Body of pancreas (tissue), 4 donors: ENCODE results near the gene DHRS12. TPM values are rescaled to one million over a fixed set of nuclear protein-coding genes. Genes with fewer than 3 reads are reported as not detected.

Experiments used
- ATAC-seq: fragments of 150-250 bp; one replicate; pipeline ENCODE4 v1.9.1; 2016
- DNase-seq, 4 donors: peaks; one replicate each; pipeline ENCODE4 v3.0.0-alpha.2; 2019
- H3K27ac ChIP-seq, 4 donors: fragments of 200-600 bp; sonication (generic); 1 replicate in 3 of 4; 2 replicates in 1 of 4; pipeline versions ENCODE4 v1.5.1 to v1.6.1; 2016 to 2019; ENCODE audit warnings: mild to moderate bottlenecking in 1 of 4, mixed read lengths in 1 of 4, moderate library complexity in 1 of 4
- H3K27me3 ChIP-seq, 2 donors: fragments of 200-600 bp; sonication (generic); one replicate each; pipeline ENCODE4 v1.6.0; 2016; ENCODE audit warnings: mild to moderate bottlenecking in 1 of 2
- H3K36me3 ChIP-seq, 2 donors: fragments of 200-600 bp; sonication (generic); replicated peaks in 1 of 2; 2 replicates each; pipeline ENCODE4 v1.5.1; 2016; ENCODE audit warnings: low read depth in 2 of 2; ENCODE audit not compliant: insufficient read depth in 1 of 2
- H3K4me1 ChIP-seq: fragments of 200-600 bp; sonication (generic); one replicate; pipeline ENCODE4 v1.6.0; 2016
- H3K4me3 ChIP-seq, 2 donors: fragments of 200-600 bp; sonication (generic); 1 replicate in 1 of 2; 2 replicates in 1 of 2; pipeline ENCODE4 v1.5.1; 2016 to 2019
- H3K9me3 ChIP-seq, 3 donors: fragments of 200-600 bp; sonication (generic); 1 replicate in 2 of 3; 2 replicates in 1 of 3; pipeline ENCODE4 v1.5.1; 2016
- POLR2A ChIP-seq, 3 donors: fragments of 450-650 bp; IDR thresholded peaks; one replicate each; pipeline ENCODE4 v1.6.1; 2016; ENCODE audit warnings: antibody characterized with exemption in 3 of 3, mild to moderate bottlenecking in 2 of 3
- WGBS, 2 donors: methylation state at CpG; one replicate each; pipeline ENCODE4 v1.1.5; 2017; 5-methylcytosine and 5-hydroxymethylcytosine counted together
- intact Hi-C: fragments of 100-400 bp; cut with DNase I; formaldehyde crosslinking; loops from one replicate; pipeline ENCODE4 v1.15.1; 2023
- total RNA-seq, 2 donors: library from RNA; depleted of rRNA; stranded (reverse); fragments of >200 nt; gene quantifications; one replicate each; pipeline ENCODE4 v1.1.0, GENCODE V29; 2016
- TF ChIP-seq, protein P1 (sequence below), 7 experiments: fragments of 450-650 bp in 4 of 7; fragments of 200-600 bp in 3 of 7; sonication (generic) in 3 of 7; IDR thresholded peaks; one replicate each; pipeline ENCODE4 v1.5.1; 2016 to 2019; ENCODE audit warnings: antibody characterized with exemption in 7 of 7

The DHRS12 gene
- total RNA-seq, 2 donors from 2014 or later: 4.0 to 38.7 TPM

DNA sequence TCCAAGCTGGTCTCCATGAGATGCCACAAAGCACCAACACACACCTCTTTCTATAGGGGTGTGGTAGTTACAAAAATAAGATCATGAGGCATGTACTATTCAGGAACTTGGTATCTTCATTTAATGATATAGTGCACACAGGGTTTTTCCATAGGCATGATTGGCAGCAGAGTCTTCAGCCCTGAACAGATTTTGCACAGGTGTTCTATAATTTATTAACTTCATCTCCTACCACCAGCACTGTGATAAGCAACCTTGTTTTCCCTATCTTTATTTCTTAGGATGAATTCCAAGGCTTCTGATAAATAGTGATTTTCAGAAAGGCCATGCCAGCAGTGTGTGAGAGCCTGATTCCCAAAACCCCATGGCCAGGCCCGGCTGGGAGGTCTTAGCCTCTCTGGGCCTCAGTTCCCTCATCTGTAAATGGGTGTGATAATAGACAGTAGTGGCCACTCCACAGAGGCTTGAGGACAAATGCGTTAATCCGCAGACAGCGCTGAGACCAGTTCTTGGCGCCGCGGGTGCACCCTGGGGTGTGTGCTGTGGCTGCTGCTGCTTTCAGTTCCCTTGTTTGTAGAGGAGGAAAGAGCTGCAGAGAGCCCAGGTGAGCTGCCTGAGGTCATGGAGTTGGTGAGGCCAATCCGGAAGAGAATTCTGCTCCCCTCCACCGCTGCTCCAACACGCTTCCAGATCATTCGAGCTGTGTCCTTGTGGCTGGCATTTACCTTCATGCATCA lies 33.1 kb downstream of the DHRS12 start:
- peak; percentile 69 for ATAC-seq
- H3K27ac ChIP-seq: peak overlapping the region; percentile 90 to 98 (median 97)
- no peaks in the 10 kb centered on the region for H3K27me3 ChIP-seq
- peaks cover 68% of the 10 kb centered on the region for H3K4me1 ChIP-seq
- H3K9me3 ChIP-seq: no peaks in the 10 kb centered on the region
- TF ChIP-seq POLR2A (IDR thresholded peaks at IDR 0.05): peak; percentile 12 to 69 (median 66)
- TF ChIP-seq, protein P1, sequence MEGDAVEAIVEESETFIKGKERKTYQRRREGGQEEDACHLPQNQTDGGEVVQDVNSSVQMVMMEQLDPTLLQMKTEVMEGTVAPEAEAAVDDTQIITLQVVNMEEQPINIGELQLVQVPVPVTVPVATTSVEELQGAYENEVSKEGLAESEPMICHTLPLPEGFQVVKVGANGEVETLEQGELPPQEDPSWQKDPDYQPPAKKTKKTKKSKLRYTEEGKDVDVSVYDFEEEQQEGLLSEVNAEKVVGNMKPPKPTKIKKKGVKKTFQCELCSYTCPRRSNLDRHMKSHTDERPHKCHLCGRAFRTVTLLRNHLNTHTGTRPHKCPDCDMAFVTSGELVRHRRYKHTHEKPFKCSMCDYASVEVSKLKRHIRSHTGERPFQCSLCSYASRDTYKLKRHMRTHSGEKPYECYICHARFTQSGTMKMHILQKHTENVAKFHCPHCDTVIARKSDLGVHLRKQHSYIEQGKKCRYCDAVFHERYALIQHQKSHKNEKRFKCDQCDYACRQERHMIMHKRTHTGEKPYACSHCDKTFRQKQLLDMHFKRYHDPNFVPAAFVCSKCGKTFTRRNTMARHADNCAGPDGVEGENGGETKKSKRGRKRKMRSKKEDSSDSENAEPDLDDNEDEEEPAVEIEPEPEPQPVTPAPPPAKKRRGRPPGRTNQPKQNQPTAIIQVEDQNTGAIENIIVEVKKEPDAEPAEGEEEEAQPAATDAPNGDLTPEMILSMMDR (IDR thresholded peaks at IDR 0.05): no peak
- intact Hi-C loops: no loop called here
- no peak overlapping the region for H3K4me3 ChIP-seq
- H3K36me3 ChIP-seq: no peaks in the 10 kb centered on the region
- 17 to 26% methylated on average over 11 of the region's 11 CpGs for WGBS, 2 donors
- DNase-seq: peak; percentile 52 to 79 (median 76)

DNA sequence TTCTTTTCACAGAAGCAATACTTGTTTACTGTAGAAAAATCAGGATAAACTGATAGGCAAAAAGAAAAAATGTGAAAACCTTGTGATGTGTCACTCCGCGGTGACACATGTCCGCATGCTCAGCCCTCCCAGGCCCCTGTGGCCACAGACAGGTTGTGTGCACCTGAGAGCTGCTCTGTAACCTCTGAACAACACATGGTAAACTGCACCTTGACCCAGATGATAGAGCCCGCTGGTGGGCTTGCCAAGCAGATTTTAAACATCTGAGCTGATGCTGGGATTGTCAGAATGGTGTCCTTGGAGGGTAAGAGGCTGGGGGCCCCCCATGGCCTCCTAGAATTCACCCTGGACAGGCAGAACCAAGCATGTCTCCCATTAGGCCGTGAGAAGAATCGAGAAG lies 33.8 kb downstream of the DHRS12 start:
- ATAC-seq: peak; percentile 30
- Histone ChIP-seq H3K36me3 (no peaks in the 10 kb centered on the region), H3K4me1 (peaks cover 74% of the 10 kb centered on the region), H3K27me3 (no peaks in the 10 kb centered on the region), H3K4me3 (no peak overlapping the region), H3K27ac (peak overlapping the region; percentile 90 to 98 (median 97)), H3K9me3 (no peaks in the 10 kb centered on the region)
- 32 to 39% methylated on average over 6 of the region's 6 CpGs for WGBS, 2 donors
- peak; percentile 58 to 73 (median 68) for DNase-seq
- TF ChIP-seq POLR2A (IDR thresholded peaks at IDR 0.05): no peak
- TF ChIP-seq, protein P1 (IDR thresholded peaks at IDR 0.05): no peak
- intact Hi-C loops: no loop called here

DNA sequence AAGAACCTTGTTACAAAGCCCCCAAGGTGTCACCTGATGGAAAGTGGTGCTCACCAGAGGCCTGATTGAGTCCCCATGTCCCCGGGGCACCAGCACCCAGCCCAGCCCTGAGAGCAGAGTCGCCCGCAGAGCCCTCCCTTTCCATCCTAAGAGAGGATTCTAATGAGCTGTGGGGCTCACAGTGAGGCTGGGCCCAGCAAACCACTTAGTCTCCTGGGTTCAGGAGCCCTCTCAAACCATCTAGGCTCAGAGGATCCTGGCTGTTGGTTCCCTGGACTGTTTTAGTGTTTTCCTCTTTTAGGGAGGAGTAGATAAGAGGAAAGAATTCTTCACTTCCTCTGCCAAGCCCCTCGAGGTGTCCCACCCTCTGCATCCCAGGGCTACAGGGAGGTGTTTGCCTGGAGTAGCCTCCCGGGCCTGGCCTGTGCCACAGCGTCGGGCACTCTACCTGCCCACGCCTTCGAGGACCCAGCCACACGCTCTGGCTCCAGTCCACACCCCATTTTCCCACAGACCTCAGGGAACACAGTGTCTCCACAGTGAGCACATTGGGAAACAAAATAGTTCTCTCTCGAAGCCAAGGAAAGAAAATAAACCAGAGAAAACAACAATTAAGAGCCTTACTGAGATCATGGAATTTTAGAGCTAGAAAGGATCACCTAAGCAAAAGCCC lies 34.4 kb downstream of the DHRS12 start:
- H3K4me1 ChIP-seq: peaks cover 80% of the 10 kb centered on the region
- ATAC-seq (peak; percentile 62), DNase-seq (peak; percentile 86 to 90 (median 89))
- no peaks in the 10 kb centered on the region for H3K36me3 ChIP-seq
- no peaks in the 10 kb centered on the region for H3K9me3 ChIP-seq
- peak in 2 of 3 donors; percentile 39 to 51 for TF ChIP-seq POLR2A (IDR thresholded peaks at IDR 0.05)
- TF ChIP-seq, protein P1 (IDR thresholded peaks at IDR 0.05): no peak
- H3K27me3 ChIP-seq: no peaks in the 10 kb centered on the region
- WGBS, 2 donors: 23 to 28% methylated on average over 8 to 11 of the region's 11 CpGs
- H3K27ac ChIP-seq: peak overlapping the region; percentile 90 to 98 (median 94)
- no peak overlapping the region for H3K4me3 ChIP-seq
- intact Hi-C loops: no loop called here

DNA sequence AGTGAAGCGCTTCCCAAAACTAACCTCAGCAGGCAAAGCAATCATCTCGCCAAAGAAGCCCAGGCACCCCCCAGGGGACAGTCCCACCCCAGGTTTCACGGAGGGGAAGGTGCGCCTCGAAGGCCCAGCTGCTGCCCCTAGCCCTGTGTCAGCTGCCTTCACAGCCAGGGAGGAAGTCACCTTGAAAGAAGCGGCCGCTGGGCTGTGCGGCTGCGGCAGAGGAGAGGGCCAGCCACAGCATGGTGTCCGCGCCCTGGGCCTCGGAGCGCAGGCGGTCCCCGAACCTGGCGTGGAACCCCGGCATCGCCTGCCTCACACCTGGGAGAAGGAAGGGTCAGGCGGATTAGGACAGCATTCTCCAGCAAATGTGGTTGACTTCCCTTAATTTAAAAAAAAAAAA lies 35.0 kb downstream of the DHRS12 start:
- intact Hi-C loops: no loop called here
- 96 to 100% methylated on average over 7 to 19 of the region's 19 CpGs for WGBS, 2 donors

More for the DNA sequence above, 35.0 kb downstream of the DHRS12 start:
- TF ChIP-seq POLR2A (IDR thresholded peaks at IDR 0.05): no peak
- TF ChIP-seq, protein P1 (IDR thresholded peaks at IDR 0.05): no peak
- Histone ChIP-seq H3K27me3 (no peaks in the 10 kb centered on the region), H3K36me3 (no peaks in the 10 kb centered on the region), H3K9me3 (no peaks in the 10 kb centered on the region), H3K4me1 (peaks cover 86% of the 10 kb centered on the region), H3K4me3 (no peak overlapping the region), H3K27ac (peak overlapping the region; percentile 90 to 98 (median 94))
- ATAC-seq: no peak
- DNase-seq: no peak
